Astrocyte (in vitro differentiated cells and primary cell): Measurements from ENCODE around the gene OFD1.

Experiments
- EZH2 ChIP-seq: IDR thresholded peaks from 2 replicates; pipeline ENCODE4 v1.6.1; 2012; ENCODE audit warnings: mild to moderate bottlenecking, low read length, inconsistent platforms; ENCODE audit not compliant: insufficient read depth
- TF ChIP-seq, protein P1 (sequence below): IDR thresholded peaks from 2 replicates; pipeline ENCODE4 v1.5.1; 2011; ENCODE audit warnings: low read depth, mild to moderate bottlenecking, inconsistent platforms, low read length, moderate library complexity; ENCODE audit not compliant: insufficient read depth

DNA sequence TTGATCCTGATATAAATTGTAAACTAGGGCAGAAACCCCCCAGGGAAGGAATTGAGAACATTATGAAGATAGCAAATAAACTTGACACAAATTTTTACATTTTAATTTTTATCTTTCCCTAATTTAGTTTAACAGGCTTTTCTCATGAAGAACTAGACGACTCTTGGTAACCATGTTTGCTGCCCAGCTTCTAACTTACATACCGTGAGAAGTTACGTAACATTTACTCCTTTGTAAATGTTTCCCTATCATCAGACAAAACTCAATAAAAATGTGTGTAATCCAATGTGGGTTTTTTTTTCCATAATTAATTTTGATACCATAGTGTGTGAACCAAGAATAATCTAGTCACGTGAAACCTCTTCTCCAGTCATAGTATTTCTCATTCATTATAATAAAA, 34.4 kb downstream of the OFD1 start:
- TF ChIP-seq, protein P1, sequence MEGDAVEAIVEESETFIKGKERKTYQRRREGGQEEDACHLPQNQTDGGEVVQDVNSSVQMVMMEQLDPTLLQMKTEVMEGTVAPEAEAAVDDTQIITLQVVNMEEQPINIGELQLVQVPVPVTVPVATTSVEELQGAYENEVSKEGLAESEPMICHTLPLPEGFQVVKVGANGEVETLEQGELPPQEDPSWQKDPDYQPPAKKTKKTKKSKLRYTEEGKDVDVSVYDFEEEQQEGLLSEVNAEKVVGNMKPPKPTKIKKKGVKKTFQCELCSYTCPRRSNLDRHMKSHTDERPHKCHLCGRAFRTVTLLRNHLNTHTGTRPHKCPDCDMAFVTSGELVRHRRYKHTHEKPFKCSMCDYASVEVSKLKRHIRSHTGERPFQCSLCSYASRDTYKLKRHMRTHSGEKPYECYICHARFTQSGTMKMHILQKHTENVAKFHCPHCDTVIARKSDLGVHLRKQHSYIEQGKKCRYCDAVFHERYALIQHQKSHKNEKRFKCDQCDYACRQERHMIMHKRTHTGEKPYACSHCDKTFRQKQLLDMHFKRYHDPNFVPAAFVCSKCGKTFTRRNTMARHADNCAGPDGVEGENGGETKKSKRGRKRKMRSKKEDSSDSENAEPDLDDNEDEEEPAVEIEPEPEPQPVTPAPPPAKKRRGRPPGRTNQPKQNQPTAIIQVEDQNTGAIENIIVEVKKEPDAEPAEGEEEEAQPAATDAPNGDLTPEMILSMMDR, result no peak
- no peak for TF ChIP-seq EZH2
